ENCODE measurements around the gene NDUFA12.

GRCh38 chr12:95037906-95038305, 34.4 kb upstream of the NDUFA12 start:
- TF ChIP-seq, protein P1, sequence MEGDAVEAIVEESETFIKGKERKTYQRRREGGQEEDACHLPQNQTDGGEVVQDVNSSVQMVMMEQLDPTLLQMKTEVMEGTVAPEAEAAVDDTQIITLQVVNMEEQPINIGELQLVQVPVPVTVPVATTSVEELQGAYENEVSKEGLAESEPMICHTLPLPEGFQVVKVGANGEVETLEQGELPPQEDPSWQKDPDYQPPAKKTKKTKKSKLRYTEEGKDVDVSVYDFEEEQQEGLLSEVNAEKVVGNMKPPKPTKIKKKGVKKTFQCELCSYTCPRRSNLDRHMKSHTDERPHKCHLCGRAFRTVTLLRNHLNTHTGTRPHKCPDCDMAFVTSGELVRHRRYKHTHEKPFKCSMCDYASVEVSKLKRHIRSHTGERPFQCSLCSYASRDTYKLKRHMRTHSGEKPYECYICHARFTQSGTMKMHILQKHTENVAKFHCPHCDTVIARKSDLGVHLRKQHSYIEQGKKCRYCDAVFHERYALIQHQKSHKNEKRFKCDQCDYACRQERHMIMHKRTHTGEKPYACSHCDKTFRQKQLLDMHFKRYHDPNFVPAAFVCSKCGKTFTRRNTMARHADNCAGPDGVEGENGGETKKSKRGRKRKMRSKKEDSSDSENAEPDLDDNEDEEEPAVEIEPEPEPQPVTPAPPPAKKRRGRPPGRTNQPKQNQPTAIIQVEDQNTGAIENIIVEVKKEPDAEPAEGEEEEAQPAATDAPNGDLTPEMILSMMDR (IDR thresholded peaks at IDR 0.05; ENCODE audit: poor library complexity), result no peak
- TF ChIP-seq EZH2 (IDR thresholded peaks at IDR 0.05; ENCODE audit: borderline replicate concordance), result no peak
